GM18498 (cell line): ENCODE results near the gene TMSB4X.
"Not testable (repeated sequence)": the region's sequence is repeated elsewhere in the genome, so short reads cannot be mapped to it uniquely, and the experiment has no call there.

Experiments used
- ATAC-seq: cut with Tn5 transposase; IDR thresholded peaks from one replicate; pipeline ENCODE4 v1.9.1; 2021; ENCODE audit warnings: mild to moderate bottlenecking, moderate library complexity; ENCODE audit not compliant: unreplicated experiment

The TMSB4X gene

DNA sequence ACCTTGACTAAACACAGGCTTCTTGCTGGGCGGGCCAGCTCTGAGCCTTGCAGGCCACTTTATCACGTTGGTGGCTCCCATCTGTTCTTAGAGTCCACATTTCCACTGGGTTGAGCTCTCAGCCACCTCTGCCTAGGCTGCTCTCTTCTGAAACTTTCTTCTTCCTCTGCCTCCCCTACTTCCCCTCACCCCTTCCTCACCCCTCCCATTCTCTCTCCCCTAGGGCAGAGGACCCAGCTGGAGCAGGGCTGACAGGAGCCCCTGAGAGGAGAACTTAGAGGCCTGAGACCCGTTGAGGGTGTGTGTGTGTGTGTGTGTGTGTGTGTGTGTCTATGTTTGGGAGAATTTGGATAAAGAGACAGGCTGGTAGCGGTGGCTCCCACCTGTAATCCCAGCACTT is 19.9 kb upstream of the TMSB4X start:
- ATAC-seq = no peak

DNA sequence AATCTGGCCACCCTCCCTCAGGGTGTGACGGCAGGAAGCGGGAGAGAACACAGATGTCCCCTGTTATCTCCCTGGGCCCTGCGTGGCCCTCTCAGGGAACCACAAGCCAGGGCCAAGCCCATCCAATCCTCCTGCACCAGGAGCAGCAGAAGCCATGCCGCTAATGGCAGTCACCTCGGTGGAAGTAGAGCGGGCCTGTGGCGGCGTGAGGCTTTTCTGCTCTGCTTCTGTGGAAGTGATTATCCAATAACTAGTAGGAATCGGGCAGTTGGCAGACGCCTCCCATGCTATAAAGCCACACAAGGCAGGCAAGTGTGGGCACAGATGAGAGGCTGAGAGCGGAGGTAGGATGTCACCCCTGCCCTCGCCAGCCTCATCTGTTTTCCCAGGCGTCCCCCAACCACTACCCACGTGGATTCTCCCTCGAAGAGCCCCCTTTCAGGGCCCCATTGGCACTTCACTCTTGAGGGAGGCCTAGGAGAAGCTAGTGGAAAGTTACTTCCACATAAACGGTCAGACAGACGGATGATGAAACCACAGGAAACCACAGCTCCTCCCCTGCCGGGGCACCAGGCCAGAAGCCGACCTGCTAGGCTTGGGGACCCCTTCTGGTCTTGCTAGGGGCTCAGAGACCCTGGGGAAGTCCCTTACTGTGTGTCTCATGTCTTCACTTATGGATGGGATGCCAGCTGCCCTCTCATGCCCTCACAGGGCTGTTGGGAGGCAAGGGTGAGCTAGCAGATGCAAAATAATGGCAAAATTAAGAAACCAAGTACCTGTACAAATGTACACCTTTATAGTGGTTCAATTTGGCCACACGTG is 18.8 kb upstream of the TMSB4X start:
- ATAC-seq = peak; percentile 41

DNA sequence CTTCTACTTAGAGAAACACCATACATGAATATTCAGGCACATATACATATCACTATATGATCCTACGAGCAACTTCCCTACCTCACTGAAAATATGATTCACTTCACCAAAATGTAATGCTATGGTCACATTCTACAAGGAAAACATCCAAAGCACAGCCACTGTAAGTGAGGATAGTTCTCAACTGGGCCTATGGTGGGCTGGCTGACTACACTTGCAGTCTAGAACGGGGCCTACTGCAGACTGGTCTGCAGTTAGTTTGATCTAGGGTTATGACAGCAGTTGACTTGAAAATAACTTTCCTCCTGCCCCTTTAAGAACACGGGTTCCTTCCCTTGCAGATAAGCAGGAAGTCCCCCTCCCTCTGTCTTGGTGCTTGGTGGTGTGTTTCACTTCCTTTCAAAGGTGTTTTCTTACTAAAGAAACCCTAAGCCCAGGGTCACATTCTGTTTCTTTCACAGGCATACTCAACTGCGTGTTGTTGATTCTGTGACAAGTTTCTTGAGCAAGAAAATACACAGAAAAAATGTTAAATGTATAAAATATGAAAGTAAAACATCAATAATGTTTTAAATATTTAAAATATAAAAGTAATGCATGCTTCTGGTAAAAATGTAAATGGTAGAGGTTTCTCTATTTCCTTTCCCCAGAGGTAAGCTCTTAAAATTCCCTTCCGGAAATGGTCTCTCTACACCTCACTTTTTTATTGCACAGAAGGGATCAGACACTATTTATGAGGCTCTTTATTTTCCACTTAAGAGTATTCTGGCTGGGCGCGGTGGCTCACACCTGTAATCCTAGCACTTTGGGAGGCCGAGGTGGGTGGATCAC is 18.0 kb upstream of the TMSB4X start:
- peak; percentile 70 for ATAC-seq

DNA sequence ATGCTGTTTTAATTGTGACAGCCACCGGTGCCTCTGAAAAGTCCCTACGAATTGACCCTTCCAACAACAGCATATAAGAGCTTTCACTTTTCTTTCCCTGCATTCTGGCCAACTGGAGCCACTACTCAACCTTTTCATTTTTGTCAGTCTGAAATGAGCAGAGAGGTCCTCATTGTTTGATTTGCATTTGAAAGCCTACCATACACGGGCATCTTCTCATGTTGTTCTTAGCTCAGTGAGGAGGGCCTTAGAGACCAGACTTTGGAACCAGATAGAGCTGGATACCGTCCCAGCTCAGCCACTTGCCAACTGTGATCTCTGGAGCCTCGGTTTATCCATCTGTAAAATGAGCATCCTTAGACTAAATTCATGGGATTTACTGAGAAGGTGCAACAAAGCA is 16.9 kb upstream of the TMSB4X start:
- ATAC-seq = no peak

DNA sequence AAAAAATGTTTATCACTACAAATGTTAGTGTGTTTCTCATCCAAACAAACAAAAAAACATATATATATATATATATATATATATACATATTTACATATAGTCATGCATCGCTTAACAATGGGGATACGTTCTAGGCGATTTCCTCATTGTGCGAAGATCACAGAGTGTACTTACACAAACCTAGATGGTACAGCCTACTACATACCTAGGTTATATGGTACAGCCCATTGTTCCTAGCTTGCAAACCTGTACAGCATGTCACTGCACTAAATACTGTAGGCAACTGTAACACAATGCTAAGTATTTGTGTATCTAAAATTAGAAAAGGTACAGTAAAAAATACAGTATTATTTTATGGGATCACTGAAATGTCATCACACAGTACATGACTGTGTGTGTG is 16.4 kb upstream of the TMSB4X start:
- no peak for ATAC-seq

DNA sequence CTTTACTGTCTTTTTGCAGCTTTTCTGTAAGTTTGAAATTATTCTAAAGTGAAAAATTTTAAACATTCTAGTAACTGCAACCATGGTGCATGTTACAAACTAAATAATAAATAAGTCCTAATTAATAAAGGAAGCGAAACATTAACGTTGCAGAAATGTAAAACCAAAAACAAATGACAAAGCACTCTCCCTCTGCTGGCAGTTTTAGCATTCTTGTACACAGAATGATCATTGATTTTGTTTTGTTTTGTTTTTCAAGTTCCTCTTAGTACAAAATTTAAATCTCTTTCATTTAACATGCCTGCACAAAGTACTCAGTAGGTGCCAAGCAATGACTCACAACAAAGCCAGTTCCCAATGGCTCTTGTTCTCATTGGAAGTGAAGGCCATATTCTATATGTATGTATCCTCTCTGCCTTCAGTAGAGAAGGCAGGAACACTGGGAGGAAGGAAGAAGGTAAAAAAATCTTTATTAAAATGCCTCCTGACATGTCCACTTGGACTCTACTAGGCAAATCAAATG is 13.7 kb upstream of the TMSB4X start:
- no peak for ATAC-seq

DNA sequence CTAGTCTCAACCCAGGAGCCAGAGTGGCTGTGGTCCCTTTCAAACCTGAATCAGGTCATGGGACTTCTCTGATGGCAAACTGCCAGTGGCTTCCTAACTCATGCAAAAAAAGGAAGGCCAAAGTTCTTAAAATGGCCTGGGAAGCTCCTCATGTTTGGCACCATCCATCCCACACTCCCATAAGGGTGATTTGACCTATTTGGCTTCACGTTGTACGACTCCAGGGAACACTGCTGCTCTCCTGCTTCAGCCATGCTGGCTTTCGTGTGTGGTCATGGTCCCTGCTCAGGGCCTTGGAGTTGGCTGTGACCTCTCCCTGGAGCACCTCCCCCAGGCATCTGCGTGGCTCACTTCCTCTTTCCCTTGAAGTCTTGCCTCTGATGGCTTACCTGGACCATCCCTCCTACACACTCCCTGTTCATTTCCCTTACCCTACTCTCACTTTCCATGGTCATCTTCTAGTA is 12.8 kb upstream of the TMSB4X start:
- no peak for ATAC-seq

DNA sequence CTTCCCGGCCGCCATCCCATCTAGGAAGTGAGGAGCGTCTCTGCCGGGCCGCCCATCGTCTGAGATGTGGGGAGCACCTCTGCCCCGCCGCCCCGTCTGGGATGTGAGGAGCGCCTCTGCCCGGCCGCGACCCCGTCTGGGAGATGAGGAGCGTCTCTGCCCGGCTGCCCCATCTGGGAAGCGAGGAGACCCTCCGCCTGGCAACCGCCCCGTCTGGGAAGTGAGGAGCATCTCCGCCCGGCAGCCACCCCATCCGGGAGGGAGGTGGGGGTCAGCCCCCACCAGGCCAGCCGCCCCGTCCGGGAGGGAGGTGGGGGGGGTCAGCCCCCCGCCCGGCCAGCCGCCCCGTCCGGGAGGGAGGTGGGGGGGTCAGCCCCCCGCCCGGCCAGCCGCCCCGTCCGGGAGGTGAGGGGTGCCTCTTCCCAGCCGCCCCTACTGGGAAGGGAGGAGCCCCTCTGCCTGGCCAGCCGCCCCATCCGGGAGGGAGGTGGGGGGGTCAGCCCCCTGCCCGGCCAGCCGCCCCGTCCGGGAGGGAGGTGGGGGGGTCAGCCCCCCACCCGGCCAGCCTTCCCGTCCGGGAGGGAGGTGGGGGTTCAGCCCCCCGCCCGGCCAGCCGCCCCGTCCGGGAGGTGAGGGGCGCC is 11.6 kb upstream of the TMSB4X start:
- not testable (repeated sequence) for ATAC-seq

DNA sequence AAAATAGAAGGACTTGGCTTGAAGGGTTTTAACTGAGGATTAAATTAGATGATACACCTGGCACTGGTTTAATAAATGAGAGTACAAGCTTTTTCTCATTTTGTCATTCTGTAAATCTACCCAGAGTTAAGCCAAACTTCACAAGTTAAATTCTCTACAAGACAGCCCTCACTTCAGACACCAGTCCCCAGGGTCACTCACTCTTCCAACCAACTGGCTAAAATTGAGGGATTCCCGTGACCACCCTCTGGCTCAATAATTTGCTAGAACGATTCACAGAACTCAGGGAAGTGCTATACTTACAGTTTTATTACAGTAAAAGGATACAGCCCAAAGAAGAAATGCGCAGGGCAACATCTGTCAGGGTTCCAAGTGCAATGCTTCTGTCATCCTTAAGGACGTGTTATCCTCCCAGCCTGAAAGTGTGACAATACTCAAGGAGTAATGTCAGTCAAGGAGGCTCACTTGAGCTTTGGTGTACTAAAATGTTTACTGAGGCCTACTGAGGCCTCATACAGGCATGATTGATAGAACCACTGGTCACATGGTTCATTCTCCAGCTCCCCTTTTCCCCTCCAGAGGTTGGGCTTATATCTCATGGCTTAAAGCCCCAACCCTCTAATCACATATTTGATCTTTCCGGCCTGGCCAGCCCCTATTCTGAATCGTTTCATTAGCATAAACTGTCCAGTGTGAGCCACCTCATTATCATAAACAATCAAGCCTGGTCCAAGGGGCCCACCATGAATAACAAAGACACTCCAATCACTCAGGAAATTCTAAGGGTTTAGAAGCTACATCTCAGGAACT is 9.6 kb upstream of the TMSB4X start:
- ATAC-seq = no peak

DNA sequence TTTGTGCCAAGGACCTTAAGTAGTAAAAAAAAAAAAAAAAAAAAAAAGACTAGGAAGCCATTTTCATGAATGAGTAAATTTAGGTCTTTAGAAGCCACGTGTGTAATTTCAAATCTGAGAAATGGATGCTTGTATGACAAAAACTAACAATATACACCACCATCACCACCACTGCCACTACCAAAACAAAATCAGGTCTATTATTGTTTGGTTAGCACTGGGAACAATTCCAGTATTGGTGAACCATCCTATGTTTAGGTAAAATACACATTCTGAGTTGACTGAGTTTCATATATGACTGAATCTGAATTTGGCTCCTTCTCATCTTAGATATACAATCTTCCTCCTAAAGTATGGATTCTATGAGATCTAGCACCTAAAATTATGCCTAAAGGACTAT is 8.8 kb upstream of the TMSB4X start:
- ATAC-seq = no peak

DNA sequence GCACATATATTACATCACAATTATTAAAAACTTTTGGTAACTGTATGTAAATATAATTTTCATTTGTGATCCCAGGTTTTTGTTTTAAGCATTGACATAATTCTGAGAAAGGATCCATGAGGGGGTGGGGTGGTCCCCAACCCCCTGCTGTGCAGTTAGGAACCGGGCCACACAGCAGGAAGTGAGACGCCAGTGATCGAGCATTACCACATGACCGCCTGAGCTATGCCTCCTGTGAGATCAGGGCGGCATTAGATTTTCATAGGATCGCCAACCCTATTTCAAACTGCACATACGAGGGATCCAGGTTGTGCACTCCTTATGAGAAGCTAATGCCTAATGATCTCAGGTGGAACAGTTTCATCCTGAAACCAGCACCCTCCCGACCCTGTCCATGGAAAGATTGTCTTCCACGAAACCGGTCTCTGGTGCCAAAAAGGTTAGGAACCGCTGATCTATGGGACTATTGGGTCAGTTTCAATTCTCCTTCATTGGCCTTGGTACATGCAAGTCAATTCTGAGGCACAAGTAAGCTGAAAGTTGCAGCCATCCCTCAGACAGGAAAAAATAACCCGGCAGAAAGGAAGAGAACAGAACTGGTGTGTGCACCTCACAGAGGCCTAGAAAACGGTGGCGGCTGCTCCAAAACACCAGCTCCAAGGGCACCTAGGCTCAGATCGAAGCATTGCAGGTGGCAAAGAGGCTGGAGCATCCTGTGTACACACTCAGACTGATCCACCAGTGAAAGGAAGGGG is 7.0 kb upstream of the TMSB4X start:
- no peak for ATAC-seq

DNA sequence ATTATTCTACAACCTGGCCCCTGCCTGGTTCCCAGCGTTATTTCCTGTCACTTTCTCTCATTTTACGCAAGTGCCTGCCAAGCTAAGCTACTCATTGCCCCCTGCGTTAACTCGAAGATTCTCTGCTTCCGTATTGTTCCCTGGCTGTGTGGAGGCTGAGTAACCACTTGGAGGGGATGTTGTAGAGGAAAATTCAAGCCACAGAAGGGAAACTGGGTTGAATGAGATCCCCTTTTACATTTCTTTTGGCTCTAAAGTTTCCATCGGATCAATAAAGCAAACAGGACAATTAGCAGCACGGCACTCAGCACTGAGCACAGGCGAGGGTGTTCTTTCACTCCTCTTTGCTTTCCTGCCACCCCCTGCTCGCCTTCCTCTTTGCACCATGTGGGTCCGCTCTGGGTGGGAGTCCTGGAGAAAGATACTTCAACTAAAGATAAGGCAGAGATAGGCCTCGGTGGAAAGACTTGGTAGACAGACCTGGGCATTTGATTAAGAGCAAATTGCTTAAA is 4.2 kb upstream of the TMSB4X start:
- ATAC-seq = no peak

DNA sequence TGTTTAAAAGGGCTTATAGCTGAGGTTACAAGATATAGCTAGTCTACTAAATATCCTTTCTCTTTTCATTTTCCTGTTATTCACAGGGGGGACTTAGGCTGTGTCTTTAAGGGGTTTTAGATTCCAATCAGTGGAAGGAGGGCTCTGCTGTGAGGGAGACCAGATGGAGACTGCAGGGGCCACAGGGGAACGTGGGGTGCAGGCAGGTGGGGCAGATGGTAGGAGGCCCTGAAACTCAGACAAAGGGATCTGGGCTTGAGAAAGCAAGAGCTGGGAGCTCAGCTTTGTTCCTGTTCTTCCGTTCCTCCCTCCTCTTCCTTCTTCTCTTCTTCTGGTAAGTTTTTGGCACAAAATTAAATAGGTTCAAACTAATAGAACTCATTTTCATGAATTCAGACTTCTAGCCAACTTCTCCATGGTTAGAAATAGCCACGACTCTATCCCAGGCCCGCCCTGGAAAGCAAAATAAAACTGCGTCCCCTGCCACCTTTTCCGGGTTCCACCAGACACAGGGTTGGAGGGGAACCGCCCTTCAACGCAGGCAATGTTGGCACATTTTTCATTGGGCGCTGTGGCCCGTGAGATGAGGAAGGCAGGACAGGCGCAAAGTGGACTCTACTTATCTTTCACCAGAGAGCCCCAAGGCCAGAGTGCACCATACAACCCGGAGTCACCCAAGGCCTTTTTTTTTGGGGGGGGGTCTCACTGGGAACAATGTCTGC is 3.5 kb upstream of the TMSB4X start:
- no peak for ATAC-seq

DNA sequence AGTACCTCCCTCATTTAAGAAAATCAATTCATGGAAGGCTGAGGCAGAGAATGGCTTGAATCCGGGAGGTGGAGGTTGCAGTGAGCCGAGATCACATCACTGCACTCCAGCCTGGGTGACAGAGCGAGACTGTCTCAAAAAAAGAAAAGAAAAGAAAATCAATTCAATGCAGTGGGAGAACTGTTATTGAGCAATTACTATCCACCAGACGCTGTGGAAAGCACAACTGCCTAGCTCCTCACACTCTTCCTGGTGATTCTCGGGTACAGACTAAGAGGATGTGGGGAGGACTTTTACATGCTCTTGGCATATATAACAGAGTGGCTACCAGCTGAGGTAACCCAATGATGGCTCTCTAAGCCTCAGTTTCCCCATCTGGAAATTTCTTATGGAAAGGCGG is 2.7 kb upstream of the TMSB4X start:
- ATAC-seq = no peak

DNA sequence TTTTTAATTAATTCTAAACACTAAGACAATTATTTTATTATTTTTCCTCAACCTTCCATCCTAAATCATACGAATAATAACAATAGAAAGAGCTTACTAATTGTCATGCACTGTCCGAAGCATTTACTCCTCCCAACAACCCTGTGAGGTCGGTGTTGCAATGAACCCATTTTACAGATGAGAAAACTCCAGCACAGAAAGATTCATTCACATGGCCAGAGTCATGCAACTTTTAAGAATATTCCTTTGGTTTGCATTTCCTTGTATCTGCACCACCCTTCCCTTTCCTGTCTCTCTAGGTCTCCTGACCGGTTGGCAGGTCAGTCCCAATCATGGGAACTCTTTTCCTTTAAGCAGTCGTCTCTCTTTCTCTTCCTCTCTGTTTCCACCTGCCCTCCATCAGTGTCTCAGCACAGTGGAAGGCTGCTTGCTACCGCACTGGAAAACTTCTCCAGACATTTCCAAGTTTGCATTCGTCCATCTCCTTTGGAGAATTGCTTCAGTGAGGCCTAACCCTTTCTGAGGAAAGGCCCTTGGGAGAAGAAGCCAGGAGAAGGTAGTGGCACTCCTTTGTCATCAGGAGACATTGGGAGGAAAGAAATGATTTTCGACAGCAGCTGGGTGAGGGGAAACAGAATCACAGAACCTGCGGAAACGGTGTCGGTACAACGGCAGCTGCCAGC is 1.9 kb upstream of the TMSB4X start:
- ATAC-seq = no peak

DNA sequence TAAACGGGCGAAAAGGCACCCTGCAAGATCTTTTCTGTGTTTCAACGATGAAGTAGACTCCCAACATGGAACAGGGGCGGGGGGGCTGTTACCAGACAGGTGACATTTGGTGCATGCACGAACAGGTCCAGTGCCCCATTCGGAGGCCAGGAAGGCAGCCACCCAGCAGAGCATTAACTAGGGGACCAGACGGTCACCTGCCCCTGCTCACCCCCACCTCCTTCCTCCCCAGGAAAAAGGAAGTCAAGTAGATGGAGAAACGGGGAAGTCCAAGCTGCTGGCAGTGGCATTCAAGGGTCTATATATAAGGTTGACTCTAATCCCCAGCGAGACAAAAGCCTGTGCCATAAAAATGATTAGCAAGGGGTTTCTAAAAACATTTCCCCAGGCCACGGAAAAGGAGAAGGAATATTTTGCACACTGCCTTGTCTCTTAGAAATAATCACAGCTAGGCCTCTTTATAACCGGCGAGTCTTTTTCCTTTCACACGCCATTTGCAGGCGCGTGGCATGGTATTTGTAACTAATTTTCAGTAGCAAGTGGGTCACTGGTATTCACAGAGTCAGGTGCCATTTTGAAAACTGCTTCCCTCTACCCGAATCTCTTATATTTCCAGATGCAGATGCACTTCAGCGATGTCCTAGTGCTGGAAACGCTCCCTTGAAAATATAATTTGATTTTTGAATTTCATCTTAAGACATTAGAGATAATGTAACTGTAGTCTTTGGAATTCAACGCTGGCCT is 1.2 kb upstream of the TMSB4X start:
- ATAC-seq = no peak

DNA sequence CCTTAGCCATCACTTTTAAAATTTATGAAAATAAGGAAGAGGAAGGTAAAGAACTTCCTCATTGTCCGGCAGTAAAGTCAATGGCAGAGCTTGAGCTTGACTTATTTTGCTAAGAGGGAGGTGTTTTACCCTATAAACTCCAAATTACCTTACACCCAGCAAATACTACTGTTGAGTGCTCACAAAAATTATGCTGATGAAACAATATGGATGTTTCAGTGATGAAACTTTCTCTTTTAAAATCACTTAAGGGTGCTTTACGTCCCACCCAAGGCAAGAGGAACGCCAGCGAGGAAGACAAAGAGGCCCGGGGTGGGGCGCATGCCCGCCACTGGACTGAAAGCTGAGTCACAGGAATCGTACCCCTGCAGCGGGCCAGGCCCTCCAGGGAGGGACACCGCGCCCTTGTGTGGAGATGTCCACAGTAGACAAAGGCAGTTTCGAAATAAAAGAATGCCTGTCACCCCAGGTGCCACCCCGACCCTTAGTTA is 560 bp upstream of the TMSB4X start:
- peak; percentile 7 for ATAC-seq

DNA sequence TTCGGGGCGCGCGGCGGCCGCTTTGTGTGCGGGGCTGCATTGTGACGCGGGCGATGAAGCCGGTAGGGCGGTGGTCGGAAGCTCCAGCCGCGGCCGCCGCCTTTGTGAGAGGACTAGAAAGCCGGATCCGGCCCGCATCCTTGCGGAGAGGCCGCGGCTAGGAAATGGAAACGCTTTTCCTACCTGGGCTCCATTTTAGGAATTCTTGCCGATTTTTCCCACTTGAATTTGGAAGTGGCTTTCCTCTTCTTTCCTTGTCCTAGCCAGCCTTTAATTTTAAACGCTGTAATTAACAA is 708 bp downstream of the TMSB4X start:
- no peak for ATAC-seq
